Measurements from ENCODE around the gene HTR4.
"Not testable (repeated sequence)": the region's sequence is repeated elsewhere in the genome, so short reads cannot be mapped to it uniquely, and the experiment has no call there.

The HTR4 gene

DNA sequence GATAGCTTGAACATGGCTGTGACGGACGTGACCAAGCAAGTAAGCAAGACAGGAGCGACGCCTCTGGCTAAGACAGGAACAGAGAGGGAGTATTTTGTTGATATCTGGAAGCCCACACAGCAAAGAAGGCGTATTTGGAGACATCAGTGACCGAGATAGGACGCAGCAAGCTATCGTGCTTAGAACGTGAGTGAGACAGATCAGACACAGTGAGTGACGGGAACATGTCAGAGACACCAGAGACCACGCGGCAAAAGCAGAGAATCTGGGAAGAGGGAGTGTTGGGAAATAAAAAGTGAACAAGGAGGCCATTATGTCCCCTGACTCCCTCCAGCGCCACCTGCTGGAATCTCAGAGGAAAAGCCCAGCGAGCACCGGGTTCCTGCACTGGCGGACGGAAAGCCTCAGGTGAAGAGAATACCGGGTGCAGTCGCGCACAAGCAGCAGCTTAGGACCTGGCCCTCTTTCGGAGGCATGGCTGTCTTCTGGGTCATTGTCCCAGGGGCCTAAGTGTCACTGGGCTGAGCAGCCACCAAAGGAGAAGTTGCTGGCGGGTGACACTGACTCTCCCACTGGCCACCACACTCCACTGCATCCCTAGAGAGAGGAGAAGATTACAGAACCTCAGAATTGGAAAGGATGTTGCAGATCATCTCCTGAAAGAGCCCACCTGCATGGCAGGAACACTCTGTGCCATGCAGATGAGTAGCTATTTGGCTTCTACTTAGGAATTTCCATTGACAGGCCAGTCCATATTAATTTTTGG, 171.4 kb downstream of the HTR4 start:
- peak; percentile 11 to 29 for DNase-seq (ENCODE audit: low read depth in 2 of 2, low spot score in 1 of 2)

DNA sequence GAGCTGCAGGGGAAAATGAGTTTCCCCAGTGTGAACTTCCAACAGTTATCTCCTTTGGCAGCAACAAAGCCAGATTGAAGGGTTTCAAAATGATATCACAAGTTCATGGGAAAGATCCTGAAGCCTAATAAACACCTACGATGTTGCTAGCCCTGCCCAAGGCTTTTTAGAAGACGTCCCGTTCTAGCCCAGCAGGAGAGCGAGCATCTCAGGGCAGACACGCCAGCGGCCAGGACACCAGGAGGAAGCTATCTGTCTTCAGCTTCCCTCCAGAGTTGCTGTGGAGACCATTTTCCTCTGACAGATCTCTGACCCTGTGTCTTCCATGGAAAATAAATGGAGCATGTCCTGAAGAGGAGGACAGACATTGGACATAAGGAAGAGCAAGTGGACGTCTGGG, 172.1 kb downstream of the HTR4 start:
- no peak for DNase-seq (ENCODE audit: low read depth in 2 of 2, low spot score in 1 of 2)

DNA sequence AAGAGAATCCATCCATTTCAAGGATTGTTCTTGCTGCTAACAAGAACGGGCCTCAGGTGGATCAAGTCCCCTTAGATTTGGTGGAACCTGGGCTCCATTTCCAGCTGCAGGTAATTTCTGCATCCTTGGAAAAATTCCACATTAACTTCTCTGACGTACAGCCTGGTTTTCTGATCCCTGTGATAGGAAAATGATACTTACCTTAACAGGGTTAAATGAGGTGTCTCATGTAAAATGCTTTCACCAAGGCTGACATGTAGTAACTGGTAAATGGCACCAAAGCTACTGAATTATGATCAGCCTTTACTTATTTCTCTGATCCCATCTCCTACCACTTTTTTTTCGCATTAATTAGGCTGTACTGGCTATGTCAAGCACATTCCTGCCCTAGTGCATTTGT, 176.9 kb downstream of the HTR4 start:
- DNase-seq (ENCODE audit: low read depth in 2 of 2, low spot score in 1 of 2), result no peak

DNA sequence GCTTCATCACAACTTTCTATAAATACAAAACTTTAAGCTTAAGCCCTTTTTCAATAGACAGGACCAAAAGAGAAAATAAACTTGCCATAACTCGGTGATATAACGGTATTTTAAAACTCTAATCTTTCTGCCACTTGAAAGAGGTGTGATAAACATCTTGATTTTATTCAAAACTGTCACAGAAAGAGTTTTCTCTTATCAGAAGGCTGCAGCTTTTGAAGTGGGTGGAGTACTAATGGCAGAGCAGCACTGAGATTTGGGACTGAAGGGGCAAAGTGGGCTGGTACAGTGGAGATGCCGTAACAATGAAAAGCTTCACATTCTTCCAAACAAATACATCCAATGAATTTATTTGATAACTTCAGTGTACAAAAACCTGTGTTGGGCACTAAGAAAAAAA, 178.0 kb downstream of the HTR4 start:
- DNase-seq (ENCODE audit: low read depth in 2 of 2, low spot score in 1 of 2), result no peak

DNA sequence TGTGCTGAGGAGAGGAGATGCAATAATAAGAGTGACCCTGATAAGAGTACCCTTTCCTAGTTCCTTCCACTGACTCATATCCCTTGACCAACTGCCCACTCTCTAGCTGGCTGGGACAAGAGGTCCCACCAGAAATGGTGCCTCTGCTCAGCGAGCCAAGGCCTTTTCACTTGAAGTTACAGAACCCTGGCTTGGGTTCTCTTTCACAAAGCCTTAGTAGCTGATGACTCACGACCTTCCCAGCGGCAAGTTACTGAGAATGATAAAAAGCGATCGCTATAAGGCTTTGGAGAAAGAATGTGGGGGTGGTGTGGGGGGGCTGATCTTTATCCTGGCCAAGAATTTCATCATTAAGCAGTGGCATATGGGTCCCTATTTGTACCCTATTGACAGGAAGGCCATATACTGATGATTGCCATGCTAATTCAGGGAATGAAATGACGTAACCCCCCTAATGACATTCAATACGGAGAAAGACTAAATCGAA, 180.3 kb downstream of the HTR4 start:
- no peak for DNase-seq (ENCODE audit: low read depth in 2 of 2, low spot score in 1 of 2)

DNA sequence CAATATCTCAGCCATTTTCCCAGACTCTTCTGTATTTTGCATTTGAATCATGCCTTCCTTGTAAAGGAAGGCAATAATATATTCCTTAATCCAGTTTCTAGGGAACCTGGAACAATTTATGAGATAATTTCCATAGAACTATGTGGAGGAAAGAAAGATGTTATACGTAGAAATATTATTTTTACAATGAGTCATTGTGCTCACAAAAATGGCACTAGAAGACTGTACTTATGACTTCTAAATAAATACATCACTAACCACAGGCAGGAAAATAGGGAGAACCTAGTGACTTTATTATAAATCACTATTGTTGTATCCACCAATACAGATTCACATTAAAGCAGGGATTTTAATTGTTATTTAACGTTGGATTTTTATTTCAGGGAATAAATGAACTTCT, 182.9 kb downstream of the HTR4 start:
- DNase-seq (ENCODE audit: low read depth in 2 of 2, low spot score in 1 of 2), result no peak

DNA sequence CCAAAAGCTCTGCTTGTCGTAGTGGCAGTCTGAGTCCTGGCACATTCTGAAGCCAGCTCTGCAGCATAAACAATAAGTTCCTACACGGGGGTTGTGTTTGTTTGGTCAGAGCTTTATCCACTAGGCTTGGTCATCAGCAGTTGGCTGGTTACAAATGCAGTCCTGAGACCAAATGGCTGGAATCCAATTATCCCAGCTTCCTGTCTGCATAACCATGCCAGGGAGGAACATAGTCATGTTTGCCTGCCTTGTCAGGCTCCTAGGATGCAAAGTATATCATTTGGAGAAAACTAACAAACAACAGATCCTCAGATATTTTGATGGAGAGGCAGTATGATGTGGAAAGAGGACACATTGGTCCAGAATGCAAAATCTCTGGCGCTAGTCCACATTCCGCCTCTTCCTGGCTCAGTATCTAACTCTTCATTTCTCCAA, 184.8 kb downstream of the HTR4 start:
- no peak for DNase-seq (ENCODE audit: low read depth in 2 of 2, low spot score in 1 of 2)

DNA sequence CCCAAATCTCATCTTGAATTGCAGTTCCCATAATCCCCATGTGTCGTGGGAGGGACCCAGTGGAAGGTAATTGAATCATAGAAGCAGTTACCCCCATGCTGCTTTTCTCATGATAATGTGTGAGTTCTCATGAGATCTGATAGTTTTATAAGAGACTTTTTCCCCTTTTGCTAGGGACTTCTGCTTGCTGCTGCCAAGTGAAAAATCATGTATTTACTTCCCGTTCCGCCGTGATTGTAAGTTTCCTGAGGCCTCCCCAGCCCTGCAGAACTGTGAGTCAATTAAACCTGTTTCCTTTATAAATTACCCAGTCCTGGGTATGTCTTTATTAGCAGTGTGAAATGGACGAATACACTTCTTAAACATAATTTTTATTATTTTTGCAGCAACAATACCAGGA, 185.6 kb downstream of the HTR4 start:
- DNase-seq (ENCODE audit: low read depth in 2 of 2, low spot score in 1 of 2), result not testable (repeated sequence)

DNA sequence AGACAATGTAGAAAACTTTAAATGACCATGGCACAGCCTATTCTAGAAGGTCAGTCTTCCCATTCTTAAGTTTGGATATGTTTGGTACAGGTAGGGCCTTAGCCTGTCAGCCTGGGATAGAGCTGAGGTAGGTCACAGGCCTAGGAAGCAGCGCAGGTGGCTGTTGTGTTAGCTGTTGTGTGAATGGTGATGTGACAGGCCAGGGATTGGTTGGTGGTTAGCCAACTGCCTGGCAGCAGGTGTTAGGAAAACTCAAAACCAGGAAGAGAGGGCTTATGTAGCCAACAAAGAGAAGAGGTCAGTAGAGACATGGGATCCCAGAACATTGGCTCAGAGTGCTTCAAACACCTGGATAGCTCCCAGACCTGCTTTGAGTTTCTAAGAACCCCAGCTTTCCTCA, 186.4 kb downstream of the HTR4 start:
- DNase-seq (ENCODE audit: low read depth in 2 of 2, low spot score in 1 of 2), result no peak

DNA sequence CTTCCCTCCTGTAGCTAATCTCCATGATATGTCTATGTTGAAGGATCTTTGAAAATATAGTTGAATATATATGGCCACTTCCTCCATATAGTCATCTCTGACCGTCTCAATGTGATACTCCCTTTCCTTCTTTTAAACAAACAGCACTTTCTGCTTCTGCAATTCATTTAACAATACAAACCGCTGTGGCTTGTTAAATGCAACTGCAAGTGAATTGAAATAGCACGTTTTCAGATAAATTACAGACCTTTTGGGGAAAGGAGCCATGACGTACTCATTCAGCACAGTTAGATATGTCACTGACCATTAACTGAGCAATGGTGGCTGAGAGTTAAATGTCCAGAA, 188.1 kb downstream of the HTR4 start:
- DNase-seq (ENCODE audit: low read depth in 2 of 2, low spot score in 1 of 2), result no peak

DNA sequence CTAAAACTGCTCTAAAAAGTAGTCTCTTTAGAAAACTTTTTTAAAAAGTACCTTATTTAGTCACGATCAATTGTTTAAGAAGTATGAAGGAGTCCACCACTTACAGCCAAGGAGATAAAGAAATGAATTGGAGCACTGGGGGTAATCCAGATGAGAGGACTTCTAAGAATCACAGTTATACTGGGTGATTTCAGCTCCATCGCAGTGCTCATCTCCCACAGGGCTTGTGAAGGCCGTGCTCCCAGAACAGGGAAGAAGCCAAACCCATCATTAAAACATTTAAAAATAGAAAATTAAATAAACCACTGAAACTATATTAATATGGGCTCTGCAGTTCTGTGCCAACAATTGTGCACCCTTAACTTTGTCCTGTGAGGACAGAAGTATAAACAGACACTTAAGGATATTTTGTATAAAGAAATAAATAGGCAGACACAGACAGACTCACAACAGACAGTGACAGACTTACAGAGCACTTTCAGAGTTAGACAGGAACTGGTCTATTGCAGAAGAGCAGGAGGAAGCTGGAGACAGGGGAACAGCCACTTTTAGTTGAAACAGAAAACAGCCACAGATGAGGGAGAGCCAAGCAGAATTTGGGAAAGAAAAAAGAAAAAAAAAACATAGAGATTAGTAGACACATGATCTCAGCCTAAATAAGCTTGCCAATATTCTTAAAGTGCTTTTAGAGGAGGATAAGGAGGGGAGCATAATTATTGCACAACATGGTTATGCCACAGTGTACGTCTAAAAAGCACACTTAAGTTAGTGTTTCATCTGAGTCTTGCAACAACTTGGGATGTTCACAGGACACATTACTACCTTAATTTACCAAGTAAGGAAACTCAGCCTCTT, 188.7 kb downstream of the HTR4 start:
- no peak for DNase-seq (ENCODE audit: low read depth in 2 of 2, low spot score in 1 of 2)

DNA sequence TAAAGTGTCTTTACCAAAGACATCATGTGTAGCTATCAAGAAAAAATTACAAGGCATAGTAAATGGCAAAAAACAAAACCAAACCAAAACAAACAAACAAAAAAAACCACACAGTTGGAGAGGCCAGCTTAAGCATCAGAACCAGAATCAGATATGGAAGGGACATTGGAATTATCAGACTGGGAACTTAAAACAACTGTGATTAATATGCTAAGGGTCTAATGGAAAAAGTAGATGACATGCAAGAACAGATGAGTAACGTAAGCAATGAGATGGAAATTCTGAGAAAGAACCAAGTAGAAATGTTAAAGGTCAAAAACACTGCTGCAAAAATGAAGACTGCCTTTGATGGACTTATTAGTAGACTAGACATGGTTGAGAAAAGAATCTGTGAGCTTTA, 194.7 kb downstream of the HTR4 start:
- DNase-seq (ENCODE audit: low read depth in 2 of 2, low spot score in 1 of 2), result no peak

DNA sequence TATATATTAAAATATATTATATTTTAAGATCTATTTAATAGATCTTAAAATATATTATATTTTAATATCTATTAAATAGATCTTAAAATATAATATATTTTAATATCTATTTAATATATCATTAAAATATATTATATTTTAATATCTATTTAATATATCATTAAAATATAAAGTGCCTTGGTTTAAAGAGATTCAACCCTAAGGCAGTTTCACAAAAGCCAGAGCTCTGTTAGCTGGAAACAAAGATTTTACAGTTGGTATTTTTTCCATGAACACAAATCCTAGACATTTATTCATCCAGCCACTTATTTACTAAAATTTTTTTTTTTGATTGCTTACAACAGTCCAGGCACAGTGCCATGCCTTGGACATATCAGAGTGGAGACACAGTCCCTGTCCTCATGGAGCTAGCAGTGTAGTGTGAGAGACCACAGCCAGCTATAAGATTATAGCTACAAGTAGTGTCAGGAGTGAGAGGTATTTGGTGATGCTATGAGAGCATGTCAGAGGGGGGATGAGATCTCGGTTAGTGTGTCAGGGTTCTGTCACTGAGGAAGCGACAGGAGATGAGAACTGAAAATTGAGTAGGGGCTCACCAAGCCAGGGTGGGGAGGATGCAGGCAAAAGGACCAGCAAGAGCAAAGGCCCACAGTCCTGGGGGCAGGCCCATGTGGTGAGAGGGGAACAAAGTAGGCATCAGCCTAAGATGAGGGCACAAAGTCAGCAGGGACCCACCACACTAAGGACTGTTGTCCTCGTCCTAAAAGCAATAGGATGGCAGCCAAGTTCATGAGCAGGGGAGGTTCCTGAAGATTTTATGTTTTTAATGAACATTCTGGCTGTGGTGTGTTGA, 196.1 kb downstream of the HTR4 start:
- no peak for DNase-seq (ENCODE audit: low read depth in 2 of 2, low spot score in 1 of 2)

DNA sequence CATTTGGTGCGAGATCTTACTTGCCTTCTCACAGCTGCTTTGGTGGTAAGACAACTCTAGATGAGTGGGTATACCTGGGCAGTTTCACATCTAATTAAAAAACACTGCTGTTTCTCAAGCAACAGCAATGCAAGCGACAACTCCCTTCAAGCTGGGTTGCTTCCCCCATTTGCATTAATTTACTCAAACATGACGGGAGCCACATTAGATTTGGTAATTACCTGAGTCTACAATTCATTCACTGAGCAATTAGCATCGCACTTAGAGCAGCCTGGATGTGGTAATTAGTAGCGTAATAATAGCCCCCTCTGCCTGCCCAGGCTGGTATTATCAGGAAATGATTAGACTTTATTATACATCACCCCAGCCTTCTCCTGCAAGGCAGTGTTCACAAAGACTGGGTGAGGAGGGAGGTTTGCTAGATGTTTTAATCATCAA, 197.1 kb downstream of the HTR4 start:
- no peak for DNase-seq (ENCODE audit: low read depth in 2 of 2, low spot score in 1 of 2)

DNA sequence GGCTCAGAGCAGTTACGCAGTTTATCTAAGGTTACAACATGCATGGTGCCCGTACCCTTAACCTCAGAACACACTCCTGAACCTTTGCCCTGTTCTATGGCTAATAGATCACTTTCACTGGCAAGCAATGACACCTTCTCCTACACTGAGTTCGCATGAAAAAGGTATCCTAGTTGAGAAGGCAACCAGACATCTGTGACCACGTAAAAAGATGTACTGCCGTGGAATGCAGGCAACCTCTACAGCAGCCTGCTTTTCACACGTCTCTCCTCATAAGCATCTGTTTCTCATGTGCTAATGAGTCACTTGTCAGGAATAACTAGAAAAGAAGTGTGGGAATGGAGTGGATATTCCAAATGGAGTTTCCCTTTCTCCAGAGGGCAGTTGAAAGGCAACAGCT, 199.1 kb downstream of the HTR4 start:
- no peak for DNase-seq (ENCODE audit: low read depth in 2 of 2, low spot score in 1 of 2)

DNA sequence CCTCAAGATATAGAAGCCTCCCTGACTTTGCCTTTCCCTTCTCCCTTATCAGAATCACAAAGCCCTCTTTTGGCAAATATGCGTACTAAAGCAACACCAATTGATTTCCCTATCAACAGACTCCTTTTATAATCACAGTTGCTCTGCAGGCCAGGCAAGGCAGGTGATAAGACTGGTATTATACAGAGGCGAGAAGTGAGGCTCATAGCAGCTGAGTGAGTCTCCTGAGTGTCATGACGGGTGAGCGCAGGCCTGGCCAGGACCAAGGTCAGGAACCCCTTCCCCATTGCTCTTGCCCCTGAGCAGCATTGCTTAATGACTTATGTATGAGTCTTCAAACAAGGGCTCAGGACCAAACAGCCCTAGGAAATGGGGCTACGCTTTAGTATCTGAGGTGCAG, 199.8 kb downstream of the HTR4 start:
- no peak for DNase-seq (ENCODE audit: low read depth in 2 of 2, low spot score in 1 of 2)

DNA sequence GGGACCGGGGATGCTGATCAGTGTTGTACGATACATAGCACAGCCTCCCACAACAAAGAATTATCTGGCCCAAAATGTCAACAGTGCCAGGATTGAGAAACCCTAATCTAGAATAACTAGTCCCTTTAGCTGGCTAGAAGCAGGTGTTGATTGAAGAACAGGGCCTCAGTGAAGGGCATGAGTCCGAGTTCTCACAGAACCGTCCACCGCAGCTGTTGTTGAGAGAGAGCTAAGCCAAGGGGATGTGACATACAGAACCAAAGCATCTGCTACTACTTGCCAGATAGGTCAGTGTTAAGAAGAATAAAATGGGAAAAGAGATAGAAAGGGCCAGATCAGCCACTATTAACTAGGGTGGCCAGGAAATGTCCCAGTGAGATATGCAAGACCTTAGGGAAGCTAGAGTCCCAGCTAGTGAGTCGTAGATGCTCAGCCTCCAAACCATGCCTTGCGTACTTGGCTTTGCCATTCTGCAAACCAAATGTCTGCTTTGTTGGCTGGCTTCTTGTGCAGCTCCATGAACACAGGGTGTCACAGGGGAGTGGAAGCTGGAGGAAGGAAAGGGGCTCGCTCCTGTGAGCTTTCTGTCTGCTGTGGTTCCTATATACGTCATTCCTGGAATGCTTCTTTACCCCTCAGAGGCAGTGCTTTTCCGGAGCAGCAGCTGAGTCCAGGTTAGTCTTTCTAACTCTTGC, 201.7 kb downstream of the HTR4 start:
- no peak for DNase-seq (ENCODE audit: low read depth in 2 of 2, low spot score in 1 of 2)

DNA sequence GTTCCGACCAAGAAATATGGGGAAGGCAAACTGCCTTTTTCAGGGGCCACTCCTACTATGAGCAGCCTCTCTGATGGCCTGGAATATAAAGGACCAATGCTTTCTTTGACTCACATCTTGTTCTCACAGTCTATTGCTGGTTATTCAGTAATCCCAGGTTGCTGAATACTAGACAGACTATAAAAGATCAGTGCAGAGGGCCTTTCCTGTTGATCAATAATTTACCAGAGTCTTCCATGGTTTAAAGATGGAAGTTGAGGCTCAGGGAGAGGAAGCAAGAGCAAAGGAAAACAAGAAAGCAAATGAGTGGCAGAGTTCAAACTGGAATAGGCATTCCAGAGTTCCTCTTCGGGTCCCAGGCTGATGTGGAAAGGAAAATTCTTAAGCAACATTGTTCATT, 207.7 kb downstream of the HTR4 start:
- DNase-seq (ENCODE audit: low read depth in 2 of 2, low spot score in 1 of 2), result no peak

DNA sequence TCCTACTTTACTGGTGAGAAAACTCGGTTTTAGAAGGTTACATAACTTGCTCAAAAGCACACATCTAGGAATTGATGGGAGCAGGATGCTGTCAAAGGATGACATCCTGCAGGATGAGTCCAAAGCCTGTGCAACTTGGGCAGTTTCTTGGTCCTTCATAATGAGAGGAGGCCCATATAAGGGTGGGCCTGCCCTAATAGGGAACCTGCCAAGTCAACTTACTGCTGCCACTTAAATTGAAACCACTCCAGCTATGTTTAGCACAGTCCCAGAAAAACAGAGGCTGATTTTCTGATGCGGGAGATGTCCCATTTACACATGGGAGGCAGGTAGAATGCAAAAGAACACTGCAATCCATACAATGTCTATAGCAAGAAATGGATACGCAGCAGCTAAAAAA, 208.7 kb downstream of the HTR4 start:
- DNase-seq (ENCODE audit: low read depth in 2 of 2, low spot score in 1 of 2), result no peak

DNA sequence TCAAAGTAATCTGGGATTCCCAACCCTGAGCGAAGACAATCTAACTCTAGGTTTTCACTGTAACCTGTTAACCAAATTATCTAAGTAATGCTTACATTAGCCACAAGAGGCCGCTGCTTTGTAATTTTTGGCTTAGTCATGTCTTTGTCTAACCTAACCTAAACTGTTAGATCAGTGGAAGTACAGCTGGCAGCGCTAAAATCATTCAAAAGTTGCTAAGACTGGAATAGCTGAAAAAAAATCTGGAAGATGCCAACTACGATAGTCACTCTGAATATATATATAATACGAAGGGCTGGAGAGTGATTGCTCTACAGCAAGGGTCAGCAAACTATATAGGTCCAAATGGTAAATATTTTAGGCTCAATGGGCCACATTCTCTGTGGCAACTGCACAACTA, 210.3 kb downstream of the HTR4 start:
- no peak for DNase-seq (ENCODE audit: low read depth in 2 of 2, low spot score in 1 of 2)

DNA sequence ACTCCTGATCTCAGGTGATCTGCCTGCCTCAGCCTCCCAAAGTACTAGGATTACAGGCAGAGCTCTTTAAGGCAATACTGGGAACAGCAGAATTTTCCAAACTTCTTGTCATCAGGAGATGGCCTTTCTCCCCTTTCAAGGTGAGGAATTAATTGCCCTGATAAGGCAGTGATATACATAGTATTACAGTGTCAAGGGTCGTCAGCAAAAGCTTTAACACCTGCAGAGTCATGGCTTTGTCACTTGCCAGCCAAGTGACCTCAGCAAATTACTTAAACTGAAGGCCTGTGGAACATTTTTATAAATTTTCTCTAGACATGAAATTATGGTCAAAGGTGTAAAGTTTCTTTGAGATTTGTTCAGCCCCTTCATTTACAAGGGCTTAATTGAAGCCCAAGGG, 211.1 kb downstream of the HTR4 start:
- DNase-seq (ENCODE audit: low read depth in 2 of 2, low spot score in 1 of 2), result no peak

All from stimulated activated CD8-positive, alpha-beta memory T cell treated with anti-CD3 and anti-CD28 coated beads, Interleukin-4, amount 100 ng/mL, for 1 hour (primary cell).